NCI-H526 treated with DMSO at 0.1 percent for 48 hours (cell line): ENCODE data around the gene NXPE3.

Experiments used
- DNase-seq: peaks from one replicate; lab custom pipeline; 2025; lab: John Stamatoyannopoulos, UW

Gene NXPE3

GRCh38 chr3:101803173-101803782 is 24.3 kb downstream of the NXPE3 start:
- peak; percentile 32 for DNase-seq

- DNase-seq = no peak
These were observed 24.9 kb downstream of the NXPE3 start for GRCh38 chr3:101803939-101804338.

DNA sequence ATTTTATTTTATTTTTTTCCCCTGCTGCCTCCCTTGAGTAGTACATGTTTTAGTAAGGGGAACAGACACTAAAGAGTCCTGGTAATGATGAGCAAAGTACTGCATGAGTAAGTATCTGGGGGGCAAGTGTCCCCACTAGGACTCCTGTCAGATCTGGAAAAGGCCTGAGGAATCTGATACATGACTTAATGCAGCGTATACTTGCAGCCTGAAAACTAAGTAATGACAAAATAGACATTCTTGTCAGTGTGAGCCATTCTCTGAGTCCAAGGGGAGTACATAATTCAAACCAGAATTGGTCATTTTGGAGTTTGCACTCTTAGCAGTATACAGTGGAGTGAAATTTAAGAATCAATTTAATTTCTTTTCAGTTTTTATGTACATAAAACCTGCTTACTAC is 27.5 kb downstream of the NXPE3 start:
- no peak for DNase-seq

DNA sequence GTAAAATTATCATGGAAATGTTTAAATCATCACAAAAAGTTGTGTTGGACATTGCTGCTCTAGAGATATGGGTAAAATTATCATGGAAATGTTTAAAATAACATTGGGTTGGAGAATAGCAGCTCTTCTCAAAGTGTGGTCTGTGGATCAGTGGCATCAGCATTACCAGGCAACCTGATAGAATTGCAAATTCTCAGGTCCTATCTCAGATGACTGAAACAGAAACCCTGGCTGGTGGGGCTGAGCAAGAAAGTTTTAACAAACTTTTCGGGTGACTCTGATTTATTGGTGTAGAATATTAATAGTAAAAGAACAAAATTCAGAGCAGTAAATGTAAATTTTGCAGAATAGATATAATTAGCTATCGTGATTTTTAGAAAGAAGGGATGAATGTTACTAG is 28.9 kb downstream of the NXPE3 start:
- DNase-seq = no peak

- no peak for DNase-seq
These were observed 30.4 kb downstream of the NXPE3 start for GRCh38 chr3:101809178-101810021.

DNA sequence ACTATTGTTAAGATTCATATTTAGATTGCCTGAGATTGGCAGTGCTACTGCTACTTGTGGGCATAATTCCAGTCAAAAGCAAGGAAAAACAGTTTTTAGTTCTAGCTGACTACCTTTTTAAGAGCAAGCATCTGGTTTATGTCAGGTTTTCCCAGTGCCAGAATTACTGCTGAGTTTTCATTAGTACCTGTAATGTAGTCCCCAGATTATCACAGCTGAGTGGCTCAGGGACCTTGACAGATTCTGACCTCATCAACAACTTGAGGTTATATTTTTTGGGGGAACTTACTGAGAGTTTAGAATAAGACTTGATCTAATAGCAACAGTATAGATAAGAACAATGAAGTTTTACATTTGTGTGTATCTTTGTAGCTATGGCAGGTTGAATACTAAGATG is 31.0 kb downstream of the NXPE3 start:
- DNase-seq = no peak

DNA sequence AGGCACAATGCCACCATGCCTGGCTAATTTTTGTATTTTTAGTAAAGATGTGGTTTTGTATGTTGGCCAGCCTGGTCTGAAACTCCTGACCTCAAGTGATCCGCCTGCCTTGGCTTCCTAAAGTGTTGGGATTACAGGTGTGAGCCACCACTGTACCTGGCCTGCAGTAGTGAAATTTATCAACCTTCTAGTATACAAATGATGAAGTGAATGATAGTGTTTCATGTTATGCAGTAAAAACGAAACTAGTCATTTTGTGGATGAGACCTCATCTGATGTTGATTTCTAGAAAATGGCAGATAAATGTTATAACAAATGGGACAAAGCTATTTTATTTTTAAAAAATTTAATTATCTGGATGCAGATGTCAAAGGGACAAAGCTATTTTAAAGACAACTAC is 32.9 kb downstream of the NXPE3 start:
- DNase-seq = no peak

- DNase-seq = no peak
These were observed 33.9 kb downstream of the NXPE3 start for GRCh38 chr3:101812895-101813294.

GRCh38 chr3:101813817-101814440 is 34.9 kb downstream of the NXPE3 start:
- DNase-seq = no peak

DNA sequence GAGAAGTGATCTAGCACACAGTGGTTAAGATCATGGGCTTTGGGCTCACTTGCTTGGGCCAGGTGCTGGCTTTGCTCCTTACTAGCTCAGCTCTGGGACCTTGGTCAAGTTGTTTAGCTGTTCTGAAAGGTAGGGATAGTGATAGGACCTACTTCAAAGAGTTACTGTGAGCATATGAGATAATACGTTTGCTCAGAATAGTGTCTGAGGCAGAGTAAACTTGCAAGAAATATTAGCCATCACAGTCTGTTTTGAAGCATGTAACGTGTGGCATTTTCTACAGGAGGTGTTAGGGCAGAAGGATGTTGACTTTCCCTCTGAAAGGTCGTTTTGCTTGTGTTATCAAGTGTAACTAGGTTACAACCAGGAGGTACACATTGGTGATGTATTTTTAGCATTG is 35.8 kb downstream of the NXPE3 start:
- no peak for DNase-seq

GRCh38 chr3:101816215-101817149 is 37.5 kb downstream of the NXPE3 start:
- DNase-seq = no peak

- DNase-seq = no peak
These were observed 39.0 kb downstream of the NXPE3 start for GRCh38 chr3:101817992-101818391.

- DNase-seq = no peak
These were observed 40.7 kb downstream of the NXPE3 start for GRCh38 chr3:101819649-101820206.

DNA sequence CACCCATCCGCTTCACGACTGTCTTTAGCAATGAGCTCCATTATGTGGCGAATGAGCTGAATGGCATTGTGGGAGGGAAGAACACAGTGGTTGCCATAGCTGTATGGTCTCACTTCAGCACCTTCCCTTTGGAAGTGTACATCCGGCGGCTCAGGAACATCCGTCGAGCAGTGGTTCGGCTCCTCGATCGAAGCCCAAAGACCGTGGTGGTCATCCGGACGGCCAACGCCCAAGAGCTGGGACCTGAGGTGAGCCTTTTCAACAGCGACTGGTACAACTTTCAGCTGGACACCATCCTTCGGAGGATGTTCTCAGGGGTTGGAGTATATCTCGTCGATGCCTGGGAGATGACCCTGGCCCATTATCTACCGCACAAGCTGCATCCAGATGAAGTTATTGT is 42.5 kb downstream of the NXPE3 start:
- no peak for DNase-seq

GRCh38 chr3:101823525-101823924 is 44.5 kb downstream of the NXPE3 start:
- no peak for DNase-seq

- no peak for DNase-seq
These were observed 45.7 kb downstream of the NXPE3 start for GRCh38 chr3:101824702-101825101.

GRCh38 chr3:101825904-101826445 is 47.0 kb downstream of the NXPE3 start:
- DNase-seq = no peak

DNA sequence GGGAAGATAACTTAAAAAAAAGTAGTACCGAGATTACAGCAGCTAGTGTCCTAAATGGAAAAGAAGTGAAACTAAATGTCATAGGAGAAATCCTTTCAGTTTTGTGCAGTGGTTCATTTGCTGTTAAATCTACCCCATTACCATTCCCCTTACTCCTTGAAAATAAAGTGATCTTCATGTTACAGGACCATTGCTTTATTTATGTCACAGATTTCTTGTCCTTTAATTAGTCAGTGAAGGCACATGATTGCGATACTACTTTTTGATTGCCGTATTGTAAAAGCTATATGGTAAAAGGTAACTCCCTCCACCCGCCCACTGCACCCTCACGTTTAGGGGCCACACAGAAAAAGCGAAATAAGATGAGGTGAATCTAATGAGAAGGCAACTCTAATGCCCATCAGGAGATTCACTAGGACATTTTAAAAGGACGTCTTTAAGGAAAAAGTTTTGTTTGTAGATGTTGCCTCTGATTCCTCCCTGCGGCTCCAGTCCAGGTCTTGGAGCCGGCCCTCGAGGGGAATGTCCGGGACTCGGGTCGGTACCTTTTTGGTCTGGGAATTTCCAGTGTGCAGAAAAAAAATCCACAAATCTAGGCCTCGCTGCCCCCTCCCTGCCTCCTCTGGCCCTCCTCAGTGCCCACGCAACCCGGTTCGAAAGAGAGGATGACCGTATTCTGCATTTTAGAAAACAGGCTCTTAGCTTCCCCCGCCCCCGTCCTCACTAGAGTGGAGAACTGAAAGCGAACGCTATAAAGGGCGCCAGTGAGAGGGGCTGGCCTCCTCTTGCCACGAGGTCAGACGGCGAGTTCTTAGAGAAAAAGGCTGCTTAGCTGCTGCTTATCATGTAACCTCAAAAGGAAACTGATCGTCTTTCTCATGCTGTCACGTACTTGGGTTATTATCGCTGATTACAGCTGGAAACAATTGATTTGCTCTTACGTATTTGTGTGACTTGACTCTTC is 48.5 kb downstream of the NXPE3 start:
- DNase-seq = peak; percentile 35

GRCh38 chr3:101828276-101828675 is 49.3 kb downstream of the NXPE3 start:
- no peak for DNase-seq

- DNase-seq = no peak
These were observed 49.9 kb downstream of the NXPE3 start for GRCh38 chr3:101828691-101829436.
